Measurements from ENCODE around the gene REEP3.

DNA sequence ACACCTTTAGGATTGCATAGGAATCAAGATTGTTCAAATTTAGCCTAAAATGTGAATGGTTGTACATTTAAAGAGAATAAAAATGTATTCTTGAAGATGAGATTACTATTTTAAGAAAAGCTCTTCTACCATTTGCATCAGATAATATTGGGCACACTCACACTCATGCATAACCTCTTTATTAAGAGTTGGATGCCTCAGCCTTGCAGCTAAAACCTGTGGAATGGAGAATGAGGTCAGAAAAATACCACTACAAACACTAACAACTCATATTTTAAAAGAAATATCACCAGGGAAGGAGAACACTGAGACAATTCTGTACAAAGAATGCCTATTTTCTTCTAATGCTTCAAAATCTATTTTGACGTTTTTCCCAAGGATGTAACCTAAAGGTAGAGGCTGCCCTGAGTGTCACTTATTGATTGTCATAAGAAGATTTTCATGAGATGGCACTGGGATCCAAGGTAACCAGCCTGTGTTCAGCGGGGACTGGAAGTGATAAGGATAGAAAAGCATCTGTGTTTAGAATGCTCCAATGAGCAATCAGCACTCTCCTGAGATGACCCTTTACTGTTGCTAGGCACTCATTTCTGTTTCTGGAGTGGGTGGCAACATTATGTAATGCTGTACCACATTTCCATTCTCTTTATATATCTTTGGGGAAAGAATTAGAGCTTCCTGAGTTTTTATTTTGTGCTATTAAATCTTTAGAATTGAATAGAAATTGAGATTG is 26.6 kb downstream of the REEP3 start:
- TF ChIP-seq, protein P1, sequence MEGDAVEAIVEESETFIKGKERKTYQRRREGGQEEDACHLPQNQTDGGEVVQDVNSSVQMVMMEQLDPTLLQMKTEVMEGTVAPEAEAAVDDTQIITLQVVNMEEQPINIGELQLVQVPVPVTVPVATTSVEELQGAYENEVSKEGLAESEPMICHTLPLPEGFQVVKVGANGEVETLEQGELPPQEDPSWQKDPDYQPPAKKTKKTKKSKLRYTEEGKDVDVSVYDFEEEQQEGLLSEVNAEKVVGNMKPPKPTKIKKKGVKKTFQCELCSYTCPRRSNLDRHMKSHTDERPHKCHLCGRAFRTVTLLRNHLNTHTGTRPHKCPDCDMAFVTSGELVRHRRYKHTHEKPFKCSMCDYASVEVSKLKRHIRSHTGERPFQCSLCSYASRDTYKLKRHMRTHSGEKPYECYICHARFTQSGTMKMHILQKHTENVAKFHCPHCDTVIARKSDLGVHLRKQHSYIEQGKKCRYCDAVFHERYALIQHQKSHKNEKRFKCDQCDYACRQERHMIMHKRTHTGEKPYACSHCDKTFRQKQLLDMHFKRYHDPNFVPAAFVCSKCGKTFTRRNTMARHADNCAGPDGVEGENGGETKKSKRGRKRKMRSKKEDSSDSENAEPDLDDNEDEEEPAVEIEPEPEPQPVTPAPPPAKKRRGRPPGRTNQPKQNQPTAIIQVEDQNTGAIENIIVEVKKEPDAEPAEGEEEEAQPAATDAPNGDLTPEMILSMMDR (conservative IDR thresholded peaks at IDR 0.05; ENCODE audit: low read depth, low read length) = no peak
- TF ChIP-seq POLR2A (IDR thresholded peaks at IDR 0.05; ENCODE audit: low read depth, low read length) = no peak
- TF ChIP-seq CHD1 (IDR thresholded peaks at IDR 0.05; ENCODE audit: low read depth, low read length) = no peak
- no peak for TF ChIP-seq MAZ (IDR thresholded peaks at IDR 0.05; ENCODE audit: borderline replicate concordance, low read depth, low read length)
- TF ChIP-seq, protein P2, sequence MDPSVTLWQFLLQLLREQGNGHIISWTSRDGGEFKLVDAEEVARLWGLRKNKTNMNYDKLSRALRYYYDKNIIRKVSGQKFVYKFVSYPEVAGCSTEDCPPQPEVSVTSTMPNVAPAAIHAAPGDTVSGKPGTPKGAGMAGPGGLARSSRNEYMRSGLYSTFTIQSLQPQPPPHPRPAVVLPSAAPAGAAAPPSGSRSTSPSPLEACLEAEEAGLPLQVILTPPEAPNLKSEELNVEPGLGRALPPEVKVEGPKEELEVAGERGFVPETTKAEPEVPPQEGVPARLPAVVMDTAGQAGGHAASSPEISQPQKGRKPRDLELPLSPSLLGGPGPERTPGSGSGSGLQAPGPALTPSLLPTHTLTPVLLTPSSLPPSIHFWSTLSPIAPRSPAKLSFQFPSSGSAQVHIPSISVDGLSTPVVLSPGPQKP (IDR thresholded peaks at IDR 0.05; ENCODE audit: borderline replicate concordance, low read depth, low read length) = no peak
- no peak for TF ChIP-seq FOS (IDR thresholded peaks at IDR 0.05; ENCODE audit: low read depth, low read length)
- no peak; the same call in 1 of the 2 replicates for TF ChIP-seq CEBPB (IDR thresholded peaks at IDR 0.05; ENCODE audit: low read depth, low read length)
- TF ChIP-seq SMC3 (IDR thresholded peaks at IDR 0.05; ENCODE audit: low read depth, low read length) = no peak
- TF ChIP-seq BHLHE40 (IDR thresholded peaks at IDR 0.05; ENCODE audit: low read depth, low read length) = no peak
- no peak for TF ChIP-seq NFE2L2 (IDR thresholded peaks at IDR 0.05; ENCODE audit: low read depth, low read length)

Measured in IMR-90 (cell line).